Trophoblast cell (in vitro differentiated cells and primary cell): ENCODE results near the gene CYP20A1.

Experiments
- DNase-seq, 2 donors: peaks; one replicate each; pipeline ENCODE4 v3.0.0-alpha.2; 2016
- H2AFZ ChIP-seq: 2 replicates; pipeline ENCODE4 v1.6.1; 2013; ENCODE audit warnings: low read length, moderate library complexity, mild to moderate bottlenecking; ENCODE audit not compliant: insufficient read depth, poor library complexity
- H2AK5ac ChIP-seq: 2 replicates; pipeline ENCODE4 v1.6.1; 2013; ENCODE audit warnings: mild to moderate bottlenecking, low read length
- H2BK120ac ChIP-seq: 2 replicates; pipeline ENCODE4 v1.6.1; 2013; ENCODE audit warnings: low read length, mild to moderate bottlenecking, moderate library complexity; ENCODE audit not compliant: insufficient read depth, poor library complexity
- H2BK12ac ChIP-seq: 2 replicates; pipeline ENCODE4 v1.6.1; 2013; ENCODE audit warnings: mild to moderate bottlenecking, low read length, moderate library complexity
- H2BK5ac ChIP-seq: 2 replicates; pipeline ENCODE4 v1.6.1; 2013; ENCODE audit warnings: low read length, low read depth, moderate library complexity, mild to moderate bottlenecking; ENCODE audit not compliant: poor library complexity
- H3K14ac ChIP-seq: 2 replicates; pipeline ENCODE4 v1.6.1; 2013; ENCODE audit warnings: mild to moderate bottlenecking, low read length
- H3K18ac ChIP-seq: 2 replicates; pipeline ENCODE4 v1.6.1; 2013; ENCODE audit warnings: mild to moderate bottlenecking, low read length
- H3K23ac ChIP-seq: 2 replicates; pipeline ENCODE4 v1.6.1; 2013; ENCODE audit warnings: low read length
- H3K27ac ChIP-seq: 2 replicates; pipeline ENCODE4 v1.5.1; 2013; ENCODE audit warnings: low read depth, mild to moderate bottlenecking, inconsistent platforms, low read length, moderate library complexity
- H3K27me3 ChIP-seq: 2 replicates; pipeline ENCODE4 v1.6.1; 2013; ENCODE audit warnings: inconsistent platforms, mild to moderate bottlenecking, low read length, moderate library complexity; ENCODE audit not compliant: insufficient read depth
- H3K36me3 ChIP-seq, 2 experiments: 1 replicate in 1 of 2; 2 replicates in 1 of 2; pipeline ENCODE4 v1.6.1; 2013; ENCODE audit warnings: low read length in 2 of 2, mild to moderate bottlenecking in 2 of 2, moderate library complexity in 1 of 2; ENCODE audit not compliant: insufficient read depth in 2 of 2, control insufficient read depth in 1 of 2
- H3K4ac ChIP-seq: 2 replicates; pipeline ENCODE4 v1.6.1; 2013; ENCODE audit warnings: low read depth, mild to moderate bottlenecking, low read length, moderate library complexity
- H3K4me1 ChIP-seq, 2 experiments: 1 replicate in 1 of 2; 2 replicates in 1 of 2; pipeline ENCODE4 v1.6.1; 2013; ENCODE audit warnings: low read length in 2 of 2, mild to moderate bottlenecking in 2 of 2, moderate library complexity in 1 of 2; ENCODE audit not compliant: insufficient read depth in 2 of 2, control insufficient read depth in 1 of 2
- H3K4me2 ChIP-seq: 2 replicates; pipeline ENCODE4 v1.6.1; 2013; ENCODE audit warnings: inconsistent platforms, mild to moderate bottlenecking, low read length, moderate library complexity
- H3K4me3 ChIP-seq: 2 replicates; pipeline ENCODE4 v1.5.1; 2013; ENCODE audit warnings: mild to moderate bottlenecking, low read depth, low read length, inconsistent platforms
- H3K79me1 ChIP-seq: one replicate; pipeline ENCODE4 v1.6.1; 2013; ENCODE audit warnings: low read length
- H3K79me2 ChIP-seq: 2 replicates; pipeline ENCODE4 v1.6.1; 2013; ENCODE audit warnings: low read length, mild to moderate bottlenecking; ENCODE audit not compliant: control insufficient read depth, insufficient read depth, poor library complexity
- H3K9ac ChIP-seq: 2 replicates; pipeline ENCODE4 v1.6.1; 2013; ENCODE audit warnings: mild to moderate bottlenecking, low read length
- H3K9me3 ChIP-seq: 2 replicates; pipeline ENCODE4 v1.6.1; 2013; ENCODE audit warnings: low read depth, mild to moderate bottlenecking, control low read depth, inconsistent platforms, low read length; ENCODE audit not compliant: insufficient read depth
- H4K12ac ChIP-seq: 2 replicates; pipeline ENCODE4 v1.6.1; 2013; ENCODE audit warnings: low read depth, mild to moderate bottlenecking, low read length, moderate library complexity
- H4K8ac ChIP-seq: 2 replicates; pipeline ENCODE4 v1.6.1; 2013; ENCODE audit warnings: low read depth, mild to moderate bottlenecking, low read length, moderate library complexity
- H4K91ac ChIP-seq: one replicate; pipeline ENCODE4 v1.6.1; 2013; ENCODE audit warnings: low read depth, mild to moderate bottlenecking, low read length, moderate library complexity
- WGBS: extraction: QIAGEN DNeasy Blood & Tissue Kit; methylation state at CpG from one replicate; pipeline ENCODE4 v1.1.7; 2013; ENCODE audit warnings: missing lambda C conversion rate; ENCODE audit not compliant: insufficient read length, insufficient coverage; ENCODE audit errors: extremely low coverage; 5-methylcytosine and 5-hydroxymethylcytosine counted together

The CYP20A1 gene

DNA sequence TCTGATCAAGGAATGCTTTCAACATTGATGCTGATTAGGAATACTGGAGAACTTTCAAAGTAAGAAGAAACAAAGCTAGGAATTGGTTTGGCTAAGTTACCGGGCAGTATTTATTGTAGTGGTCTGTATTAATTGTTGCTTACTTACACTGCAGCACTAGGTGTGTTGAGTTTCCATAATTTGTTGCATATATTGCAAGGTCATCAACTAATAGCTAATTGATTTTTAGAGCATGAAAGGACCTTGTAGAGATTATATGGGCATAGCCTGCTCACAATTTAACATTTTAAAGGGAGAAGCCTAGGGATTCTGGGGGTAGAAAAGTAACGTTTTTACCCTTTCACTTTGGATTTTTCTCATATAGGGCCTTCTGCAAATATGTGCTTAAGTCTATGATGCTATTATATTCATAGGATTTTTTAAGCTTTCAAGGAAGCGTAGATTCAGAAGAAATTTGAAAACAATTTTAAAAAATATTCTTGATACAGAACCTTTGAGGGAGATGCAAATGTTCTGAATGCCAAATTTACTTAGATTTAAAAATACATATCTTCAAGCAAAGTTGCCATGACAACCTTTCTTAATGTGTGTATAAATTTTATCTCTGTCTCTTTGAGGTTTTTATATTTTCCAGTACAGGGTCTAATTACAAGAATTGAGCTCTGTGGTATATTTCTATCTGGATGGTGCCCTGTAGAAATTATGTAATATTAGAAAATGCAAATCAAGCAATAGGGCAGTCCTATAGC is 72.0 kb downstream of the CYP20A1 start:
- H3K9me3 ChIP-seq = no peaks in the 10 kb centered on the region
- no peak overlapping the region for H2AFZ ChIP-seq
- no peaks in the 10 kb centered on the region for H3K79me2 ChIP-seq
- H3K18ac ChIP-seq = no peak overlapping the region
- H3K23ac ChIP-seq = no peak overlapping the region
- H4K12ac ChIP-seq = no peak overlapping the region
- H4K8ac ChIP-seq = no peak overlapping the region
- no peaks in the 10 kb centered on the region for H3K79me1 ChIP-seq
- no peak overlapping the region for H2AK5ac ChIP-seq
- no peak for DNase-seq
- H3K36me3 ChIP-seq = no peaks in the 10 kb centered on the region
- H3K4ac ChIP-seq = no peak overlapping the region
- H2BK12ac ChIP-seq = no peak overlapping the region
- H2BK120ac ChIP-seq = no peak overlapping the region
- H4K91ac ChIP-seq = no peak overlapping the region
- no peak overlapping the region for H3K27ac ChIP-seq
- no peak overlapping the region for H3K4me2 ChIP-seq
- H3K4me1 ChIP-seq = no peaks in the 10 kb centered on the region
- no peak overlapping the region for H2BK5ac ChIP-seq
- no peak overlapping the region for H3K9ac ChIP-seq
- H3K4me3 ChIP-seq = no peak overlapping the region
- H3K27me3 ChIP-seq = no peaks in the 10 kb centered on the region
- no CpG with 5 or more reads among the region's 3 CpGs for WGBS
- no peak overlapping the region for H3K14ac ChIP-seq

DNA sequence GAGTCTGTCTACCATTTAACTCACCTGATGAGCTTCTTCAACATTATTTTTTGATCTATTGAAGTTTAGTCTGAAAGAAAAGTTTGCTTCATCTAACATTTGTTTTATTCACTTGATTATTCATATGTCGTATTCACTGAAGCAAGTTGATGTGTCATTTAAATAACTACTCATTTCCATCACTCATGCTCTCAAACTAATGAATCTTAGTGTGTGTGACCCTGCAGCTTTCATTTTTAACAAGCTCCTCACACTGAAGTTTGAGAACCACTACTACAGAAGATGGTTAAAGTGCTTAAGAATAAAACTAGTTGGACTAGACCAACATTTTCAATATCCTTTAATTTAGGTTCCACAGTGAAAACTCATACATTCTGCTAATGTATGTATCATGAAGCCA is 87.5 kb downstream of the CYP20A1 start:
- H2BK5ac ChIP-seq = no peak overlapping the region
- no peak overlapping the region for H4K91ac ChIP-seq
- no peak overlapping the region for H2AK5ac ChIP-seq
- DNase-seq = no peak
- H3K27ac ChIP-seq = no peak overlapping the region
- H2AFZ ChIP-seq = no peak overlapping the region
- no peak overlapping the region for H4K12ac ChIP-seq
- WGBS = no CpG with 5 or more reads among the region's 1 CpG
- no peak overlapping the region for H2BK12ac ChIP-seq
- H3K14ac ChIP-seq = no peak overlapping the region
- H3K4ac ChIP-seq = no peak overlapping the region
- peaks cover 11% of the 10 kb centered on the region for H3K79me2 ChIP-seq
- no peak overlapping the region for H2BK120ac ChIP-seq
- H3K4me3 ChIP-seq = no peak overlapping the region
- no peak overlapping the region for H4K8ac ChIP-seq
- no peaks in the 10 kb centered on the region for H3K4me1 ChIP-seq
- no peak overlapping the region for H3K23ac ChIP-seq
- H3K18ac ChIP-seq = no peak overlapping the region
- H3K79me1 ChIP-seq = peaks cover 11% of the 10 kb centered on the region
- H3K4me2 ChIP-seq = no peak overlapping the region
- H3K36me3 ChIP-seq = no peaks in the 10 kb centered on the region
- H3K9me3 ChIP-seq = no peaks in the 10 kb centered on the region
- H3K27me3 ChIP-seq = no peaks in the 10 kb centered on the region
- H3K9ac ChIP-seq = no peak overlapping the region

DNA sequence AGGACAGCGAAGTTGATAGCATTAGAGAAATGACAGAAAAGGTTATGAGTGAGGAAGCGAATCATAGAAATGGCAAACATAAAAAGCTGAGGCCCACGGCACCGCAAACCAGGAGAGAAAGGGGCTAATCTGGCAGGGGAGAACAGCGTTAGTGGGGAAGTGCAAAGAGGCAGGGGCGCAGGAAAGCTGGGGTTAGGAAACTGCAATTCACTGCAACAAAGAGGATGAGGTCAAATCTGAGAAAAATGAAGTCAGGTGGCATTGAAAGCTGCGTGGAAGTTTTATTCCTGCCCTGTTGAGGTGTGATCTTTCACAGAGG is 88.7 kb downstream of the CYP20A1 start:
- Histone ChIP-seq H3K4ac (peak overlapping the region; percentile 29), H4K91ac (peak overlapping the region; percentile 64), H4K12ac (peak overlapping the region; percentile 91), H3K18ac (peak overlapping the region; percentile 74), H2AK5ac (no peak overlapping the region), H2BK120ac (peak overlapping the region; percentile 80), H3K36me3 (no peaks in the 10 kb centered on the region), H3K79me2 (peaks cover 12% of the 10 kb centered on the region), H3K4me1 (no peaks in the 10 kb centered on the region), H3K79me1 (peaks cover 11% of the 10 kb centered on the region), H3K4me3 (peak overlapping the region; percentile 70), H4K8ac (peak overlapping the region; percentile 90), H2AFZ (peak overlapping the region; percentile 53), H3K4me2 (peak overlapping the region; percentile 90), H3K27ac (peak overlapping the region; percentile 87), H3K9me3 (no peaks in the 10 kb centered on the region), H3K14ac (peak overlapping the region; percentile 90), H3K27me3 (no peaks in the 10 kb centered on the region), H3K9ac (peak overlapping the region; percentile 60), H3K23ac (no peak overlapping the region), H2BK12ac (peak overlapping the region; percentile 6), H2BK5ac (peak overlapping the region; percentile 66)
- no CpG with 5 or more reads among the region's 7 CpGs for WGBS
- DNase-seq = no peak

GRCh38 chr2:203327901-203328759 is 89.3 kb downstream of the CYP20A1 start, which contains the start of gene ABI2:
TSS of gene ABI2 (plus strand) at chr2:203328394. CDS start at chr2:203328515, 121 bp downstream.
- Histone ChIP-seq H3K9me3 (no peaks in the 10 kb centered on the region), H3K14ac (peak within 1 kb of the TSS; percentile 90), H3K36me3 (no peaks in the 10 kb centered on the region), H2AFZ (peak within 1 kb of the TSS; percentile 98), H3K4me1 (no peaks in the 10 kb centered on the region), H4K12ac (peak within 1 kb of the TSS; percentile 91), H2BK120ac (peak within 1 kb of the TSS; percentile 80), H3K79me1 (peaks cover 11% of the 10 kb centered on the region), H3K79me2 (peaks cover 12% of the 10 kb centered on the region), H3K27me3 (no peaks in the 10 kb centered on the region), H4K8ac (peak within 1 kb of the TSS; percentile 90), H2BK5ac (peak within 1 kb of the TSS; percentile 66), H3K9ac (peak within 1 kb of the TSS; percentile 87), H3K23ac (no peak within 1 kb of the TSS), H3K4me3 (peak within 1 kb of the TSS; percentile 99), H2AK5ac (no peak within 1 kb of the TSS), H3K4ac (peak within 1 kb of the TSS; percentile 74), H3K18ac (peak within 1 kb of the TSS; percentile 86), H3K27ac (peak within 1 kb of the TSS; percentile 87), H2BK12ac (peak within 1 kb of the TSS; percentile 18), H3K4me2 (peak within 1 kb of the TSS; percentile 90), H4K91ac (peak within 1 kb of the TSS; percentile 75)
- DNase-seq = peak; percentile 59 to 76
- no CpG with 5 or more reads among the region's 98 CpGs for WGBS
